GM23338 (cell line): ENCODE data around the gene ZSCAN5B. TPM values are rescaled to one million over a fixed set of nuclear protein-coding genes. Genes with fewer than 3 reads are reported as not detected.

Source experiments
- ATAC-seq: fragments of 200-7000 bp; cut with Tn5 transposase; 3 replicates; pipeline ENCODE4 v1.9.1; 2020
- DNase-seq: peaks from one replicate; pipeline ENCODE4 v3.0.0-alpha.2; 2015; ENCODE audit warnings: low spot score
- H2AFZ ChIP-seq: fragments of 200-600 bp; sonication (generic); 2 replicates; pipeline ENCODE4 v1.8.0; 2016; ENCODE audit warnings: antibody characterized with exemption, mild to moderate bottlenecking, moderate library complexity
- H3F3A ChIP-seq: fragments of 200-600 bp; sonication (generic); replicated peaks from 2 replicates; pipeline ENCODE4 v1.8.0; 2017; ENCODE audit warnings: antibody characterized with exemption, mixed run types, low read depth
- H3K27ac ChIP-seq: fragments of 200-600 bp; sonication (generic); 2 replicates; pipeline ENCODE4 v1.6.1; 2016; ENCODE audit warnings: low read depth
- H3K27me3 ChIP-seq: fragments of 200-600 bp; sonication (generic); 2 replicates; pipeline ENCODE4 v1.8.0; 2016; ENCODE audit warnings: mild to moderate bottlenecking, mixed run types, moderate library complexity; ENCODE audit not compliant: insufficient read depth
- H3K36me3 ChIP-seq: fragments of 200-600 bp; sonication (generic); 2 replicates; pipeline ENCODE4 v1.8.0; 2016; ENCODE audit warnings: mild to moderate bottlenecking; ENCODE audit not compliant: insufficient read depth
- H3K4me1 ChIP-seq: fragments of 200-600 bp; sonication (generic); 2 replicates; pipeline ENCODE4 v1.8.0; 2016; ENCODE audit warnings: mild to moderate bottlenecking, moderate library complexity; ENCODE audit not compliant: insufficient read depth
- H3K4me2 ChIP-seq: fragments of 200-600 bp; sonication (generic); 2 replicates; pipeline ENCODE4 v1.7.1; 2017; ENCODE audit warnings: mixed run types
- H3K4me3 ChIP-seq: fragments of 200-600 bp; sonication (generic); 2 replicates; pipeline ENCODE4 v1.6.1; 2016; ENCODE audit warnings: mixed run types
- H3K79me2 ChIP-seq: fragments of 200-600 bp; sonication (generic); replicated peaks from 2 replicates; pipeline ENCODE4 v1.8.0; 2017; ENCODE audit warnings: mild to moderate bottlenecking; ENCODE audit not compliant: insufficient read depth
- H3K9me2 ChIP-seq: fragments of 200-600 bp; sonication (generic); 2 replicates; pipeline ENCODE4 v1.8.0; 2017; ENCODE audit not compliant: insufficient read depth
- H4K20me1 ChIP-seq: fragments of 200-600 bp; sonication (generic); replicated peaks from 2 replicates; pipeline ENCODE4 v1.8.0; 2017; ENCODE audit warnings: mild to moderate bottlenecking; ENCODE audit not compliant: insufficient read depth
- H3K27ac Mint-ChIP-seq: 2 replicates; pipeline ENCODE4 v1.8.0; 2020; ENCODE audit warnings: inconsistent platforms, mild to moderate bottlenecking, moderate library complexity, mixed read lengths
- H3K27me3 Mint-ChIP-seq: 3 replicates; pipeline ENCODE4 v1.8.0; 2022; ENCODE audit warnings: low read depth, mild to moderate bottlenecking, moderate library complexity, mixed read lengths, inconsistent platforms; ENCODE audit not compliant: insufficient read depth, poor library complexity
- H3K36me3 Mint-ChIP-seq: 3 replicates; pipeline ENCODE4 v1.8.0; 2021; ENCODE audit warnings: low read depth, mild to moderate bottlenecking, inconsistent platforms, moderate library complexity, mixed read lengths
- H3K4me1 Mint-ChIP-seq: 3 replicates; pipeline ENCODE4 v1.8.0; 2020; ENCODE audit warnings: mild to moderate bottlenecking, inconsistent platforms, mixed read lengths
- H3K4me3 Mint-ChIP-seq: 3 replicates; pipeline ENCODE4 v1.8.0; 2021; ENCODE audit warnings: moderate library complexity, mild to moderate bottlenecking, inconsistent platforms, mixed read lengths
- H3K9me3 Mint-ChIP-seq: 3 replicates; pipeline ENCODE4 v1.8.0; 2020; ENCODE audit warnings: moderate library complexity, mild to moderate bottlenecking, inconsistent platforms, mixed read lengths
- CREB1 ChIP-seq: fragments of 250-450 bp; sonication (Bioruptor Pico); IDR thresholded peaks from 2 replicates; pipeline ENCODE4 v1.5.0; 2020; ENCODE audit warnings: low read depth, mild to moderate bottlenecking, moderate library complexity
- CTCF ChIP-seq, 2 experiments: fragments of 200-600 bp in 1 of 2; sonication (generic) in 1 of 2; conservative IDR thresholded peaks; 2 replicates each; pipeline versions ENCODE4 v1.5.1 to v1.6.1; 2016 to 2017; ENCODE audit warnings: antibody characterized with exemption in 2 of 2, low read depth in 2 of 2, mild to moderate bottlenecking in 2 of 2, moderate library complexity in 1 of 2
- EZH2 ChIP-seq: fragments of 200-600 bp; sonication (generic); IDR thresholded peaks from one replicate; pipeline ENCODE4 v1.8.0; 2017; ENCODE audit warnings: antibody characterized with exemption, mild to moderate bottlenecking, low read depth; ENCODE audit not compliant: unreplicated experiment
- EZH2phosphoT487 ChIP-seq: fragments of 200-600 bp; sonication (generic); IDR thresholded peaks from one replicate; pipeline ENCODE4 v1.8.1; 2018; ENCODE audit warnings: antibody characterized with exemption; ENCODE audit not compliant: unreplicated experiment
- JUNB ChIP-seq: IDR thresholded peaks from one replicate; pipeline ENCODE4 v1.6.1; 2016; ENCODE audit warnings: antibody characterized with exemption; ENCODE audit not compliant: unreplicated experiment
- NANOG ChIP-seq: IDR thresholded peaks from 2 replicates; pipeline ENCODE4 v1.6.1; 2016; ENCODE audit warnings: antibody characterized with exemption, borderline replicate concordance
- REST ChIP-seq: IDR thresholded peaks from one replicate; pipeline ENCODE4 v1.6.1; 2018; ENCODE audit warnings: antibody characterized with exemption; ENCODE audit not compliant: unreplicated experiment
- STAT1 ChIP-seq: IDR thresholded peaks from one replicate; pipeline ENCODE4 v1.6.1; 2016; ENCODE audit warnings: antibody characterized with exemption; ENCODE audit not compliant: unreplicated experiment
- ZNF114 ChIP-seq: fragments of 250-450 bp; sonication (Bioruptor Pico); IDR thresholded peaks from 2 replicates; pipeline ENCODE4 v1.5.0; 2020; ENCODE audit warnings: mild to moderate bottlenecking, moderate library complexity
- ZNF331 ChIP-seq: fragments of 250-450 bp; sonication (Bioruptor Pico); IDR thresholded peaks from 2 replicates; pipeline ENCODE4 v1.5.0; 2020; ENCODE audit warnings: low read depth, mild to moderate bottlenecking, moderate library complexity
- polyA plus RNA-seq: library from polyadenylated mRNA; unstranded; fragments of >200 nt; fragmentation: Nextera tagmentation; extraction: Ambion mirVana; gene quantifications from 2 replicates; pipeline ENCODE4 v1.2.1, GENCODE V29; 2016
- total RNA-seq: library from RNA; depleted of rRNA; stranded (reverse); fragments of >200 nt; shearing (Covaris generic); gene quantifications from 2 replicates; pipeline ENCODE4 v1.2.3, GENCODE V29; 2014

Gene ZSCAN5B
- total and polyA plus RNA-seq, 2 experiments from 2014 or later = 0.10 TPM; not detected in 1

- TF ChIP-seq EZH2phosphoT487 (no peak), NANOG (no peak), ZNF331 (CRISPR knock-in tag) (no peak), CREB1 (CRISPR knock-in tag) (no peak), CTCF (conservative IDR thresholded peaks at IDR 0.05; ENCODE audit: low read depth in 2 of 2) (no peak), JUNB (no peak), EZH2 (no peak)
Observed at GRCh38 chr19:56170261-56170660, 27.3 kb downstream of the ZSCAN5B start (continued).

GRCh38 chr19:56167064-56167578 is 30.5 kb downstream of the ZSCAN5B start:
- Mint-ChIP-seq H3K9me3 (no peaks in the 10 kb centered on the region; the same call in 2 of the 3 replicates), H3K36me3 (peaks cover 2% of the 10 kb centered on the region; the same call in 1 of the 3 replicates), H3K27me3 (peaks cover 9% of the 10 kb centered on the region), H3K4me1 (no peaks in the 10 kb centered on the region), H3K4me3 (no peak overlapping the region), H3K27ac (no peak overlapping the region)
- Histone ChIP-seq H3K4me2 (no peak overlapping the region), H3K27ac (no peak overlapping the region), H3K36me3 (no peaks in the 10 kb centered on the region), H2AFZ (no peak overlapping the region), H3K79me2 (no peaks in the 10 kb centered on the region), H3K4me1 (no peaks in the 10 kb centered on the region), H4K20me1 (no peaks in the 10 kb centered on the region; the same call in 1 of the 2 replicates), H3K4me3 (no peak overlapping the region), H3K9me2 (no peaks in the 10 kb centered on the region), H3K27me3 (no peaks in the 10 kb centered on the region), H3F3A (no peaks in the 10 kb centered on the region)
- ATAC-seq (peak; percentile 52), DNase-seq (peak; percentile 82)
- TF ChIP-seq REST = peak; percentile 81
- TF ChIP-seq STAT1 = no peak

- Histone ChIP-seq H3K79me2 (no peaks in the 10 kb centered on the region), H3K36me3 (no peaks in the 10 kb centered on the region), H3F3A (no peaks in the 10 kb centered on the region), H3K27ac (no peak overlapping the region), H2AFZ (no peak overlapping the region), H3K27me3 (no peaks in the 10 kb centered on the region), H3K4me1 (no peaks in the 10 kb centered on the region), H3K4me3 (no peak overlapping the region), H4K20me1 (no peaks in the 10 kb centered on the region; the same call in 1 of the 2 replicates), H3K9me2 (no peaks in the 10 kb centered on the region), H3K4me2 (no peak overlapping the region)
- Mint-ChIP-seq H3K36me3 (peaks cover 11% of the 10 kb centered on the region), H3K4me3 (no peak overlapping the region), H3K4me1 (no peaks in the 10 kb centered on the region), H3K27ac (no peak overlapping the region), H3K9me3 (no peaks in the 10 kb centered on the region; the same call in 2 of the 3 replicates), H3K27me3 (no peaks in the 10 kb centered on the region)
- TF ChIP-seq EZH2 (no peak), ZNF331 (CRISPR knock-in tag) (no peak), ZNF114 (CRISPR knock-in tag) (no peak)
- DNase-seq (no peak), ATAC-seq (no peak)
Observed at GRCh38 chr19:56163097-56163496, 34.5 kb downstream of the ZSCAN5B start.
